Glutamatergic neuron (in vitro differentiated cells): Measurements from ENCODE around the gene NUP107. TPM values are rescaled to one million over a fixed set of nuclear protein-coding genes. Genes with fewer than 3 reads are reported as not detected.

Experiments used
- DNase-seq: peaks from one replicate; pipeline ENCODE4 v3.0.0; 2022
- H3K27ac Mint-ChIP-seq: one replicate; pipeline ENCODE4 v1.8.0; 2020; ENCODE audit warnings: mild to moderate bottlenecking, mixed read lengths, inconsistent platforms; ENCODE audit not compliant: unreplicated experiment
- H3K27me3 Mint-ChIP-seq: one replicate; pipeline ENCODE4 v1.8.0; 2020; ENCODE audit warnings: mild to moderate bottlenecking, moderate library complexity, mixed read lengths, inconsistent platforms; ENCODE audit not compliant: unreplicated experiment
- H3K36me3 Mint-ChIP-seq: one replicate; pipeline ENCODE4 v1.8.0; 2020; ENCODE audit warnings: mild to moderate bottlenecking, mixed read lengths, inconsistent platforms; ENCODE audit not compliant: unreplicated experiment
- H3K4me1 Mint-ChIP-seq: one replicate; pipeline ENCODE4 v1.8.0; 2020; ENCODE audit warnings: mild to moderate bottlenecking, low read depth, mixed read lengths, inconsistent platforms; ENCODE audit not compliant: unreplicated experiment
- H3K4me3 Mint-ChIP-seq: one replicate; pipeline ENCODE4 v1.8.0; 2020; ENCODE audit warnings: mild to moderate bottlenecking, mixed read lengths, inconsistent platforms; ENCODE audit not compliant: unreplicated experiment
- H3K9me3 Mint-ChIP-seq: one replicate; pipeline ENCODE4 v1.8.0; 2020; ENCODE audit warnings: mild to moderate bottlenecking, moderate library complexity, mixed read lengths, inconsistent platforms; ENCODE audit not compliant: unreplicated experiment
- total RNA-seq: library from RNA; stranded (reverse); fragmentation: NEBNext Ultra II Directional; extraction: Animal tissue kit (Norgen Biotek cat#: 25700); gene quantifications from one replicate; pipeline ENCODE4 v1.2.1, GENCODE V29; 2021; ENCODE audit not compliant: unreplicated experiment
- TF ChIP-seq, protein P1 (sequence below): fragments of 200-600 bp; sonication (generic); IDR thresholded peaks from one replicate; pipeline ENCODE4 v1.5.0; 2021; ENCODE audit not compliant: partially characterized antibody, unreplicated experiment

Gene NUP107
- total RNA-seq, 1 donor from 2014 or later = 51.6 TPM

DNA sequence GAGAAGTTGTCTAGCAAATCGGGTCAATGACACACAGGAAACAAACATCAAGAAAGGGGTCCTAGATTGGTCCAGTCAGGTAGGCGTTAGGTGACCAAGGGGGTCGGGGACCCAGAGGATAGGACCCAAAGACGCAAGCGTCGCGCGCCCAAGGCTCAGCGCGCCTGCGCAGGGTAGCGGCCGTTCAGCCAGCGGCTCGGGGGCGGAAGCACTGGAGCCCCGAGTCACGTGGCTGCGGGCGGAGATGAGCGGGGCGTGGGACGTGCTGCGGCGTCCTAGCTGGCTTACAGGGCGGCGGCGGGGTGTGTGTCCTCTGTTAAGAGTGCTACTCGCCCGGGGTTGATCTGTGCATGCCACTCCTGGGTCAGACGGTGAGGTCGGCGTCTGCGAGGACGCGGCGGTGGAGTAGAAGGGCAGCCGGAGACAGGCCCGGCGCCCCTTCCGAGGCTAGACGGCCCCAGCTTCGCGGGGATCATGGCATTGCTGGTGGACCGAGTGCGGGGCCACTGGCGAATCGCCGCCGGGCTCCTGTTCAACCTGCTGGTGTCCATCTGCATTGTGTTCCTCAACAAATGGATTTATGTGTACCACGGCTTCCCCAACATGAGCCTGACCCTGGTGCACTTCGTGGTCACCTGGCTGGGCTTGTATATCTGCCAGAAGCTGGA lies 59.3 kb downstream of the NUP107 start, which contains the start of gene SLC35E3:
Gene SLC35E3, plus strand, starts transcription at position 273 of the 668 bp plus-strand sequence. Its CDS starts 202 bp downstream, at position 475.
- H3K36me3 Mint-ChIP-seq = no peaks in the 10 kb centered on the region

DNA sequence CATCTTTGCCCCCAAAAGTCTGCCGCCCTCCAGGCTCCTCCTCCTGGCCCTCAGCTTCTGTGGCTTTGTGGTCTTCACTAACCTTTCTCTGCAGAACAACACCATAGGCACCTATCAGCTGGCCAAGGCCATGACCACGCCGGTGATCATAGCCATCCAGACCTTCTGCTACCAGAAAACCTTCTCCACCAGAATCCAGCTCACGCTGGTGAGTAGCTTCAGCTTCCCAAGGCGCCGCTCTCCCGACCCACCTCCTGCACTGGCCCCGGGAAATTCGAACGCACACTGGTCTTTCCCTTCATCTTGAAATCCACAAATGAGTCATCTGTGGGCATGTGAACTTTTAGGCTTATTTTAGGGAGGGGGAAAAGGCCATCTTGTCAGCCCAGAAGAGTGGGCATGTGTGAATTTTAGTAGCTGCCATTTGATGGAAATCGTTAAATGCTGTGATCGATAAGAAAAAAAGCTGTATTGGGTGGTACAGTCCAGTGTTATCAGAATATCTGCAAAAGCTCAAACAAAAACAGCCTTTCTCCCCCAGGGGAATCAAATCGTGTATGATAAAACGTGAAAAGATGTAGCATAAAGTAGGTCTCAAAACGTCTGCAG lies 59.9 kb downstream of the NUP107 start:
- H3K9me3 Mint-ChIP-seq = peaks cover 7% of the 10 kb centered on the region
- peak overlapping the region; percentile 99 for H3K4me3 Mint-ChIP-seq
- no peaks in the 10 kb centered on the region for H3K36me3 Mint-ChIP-seq
- TF ChIP-seq, protein P1, sequence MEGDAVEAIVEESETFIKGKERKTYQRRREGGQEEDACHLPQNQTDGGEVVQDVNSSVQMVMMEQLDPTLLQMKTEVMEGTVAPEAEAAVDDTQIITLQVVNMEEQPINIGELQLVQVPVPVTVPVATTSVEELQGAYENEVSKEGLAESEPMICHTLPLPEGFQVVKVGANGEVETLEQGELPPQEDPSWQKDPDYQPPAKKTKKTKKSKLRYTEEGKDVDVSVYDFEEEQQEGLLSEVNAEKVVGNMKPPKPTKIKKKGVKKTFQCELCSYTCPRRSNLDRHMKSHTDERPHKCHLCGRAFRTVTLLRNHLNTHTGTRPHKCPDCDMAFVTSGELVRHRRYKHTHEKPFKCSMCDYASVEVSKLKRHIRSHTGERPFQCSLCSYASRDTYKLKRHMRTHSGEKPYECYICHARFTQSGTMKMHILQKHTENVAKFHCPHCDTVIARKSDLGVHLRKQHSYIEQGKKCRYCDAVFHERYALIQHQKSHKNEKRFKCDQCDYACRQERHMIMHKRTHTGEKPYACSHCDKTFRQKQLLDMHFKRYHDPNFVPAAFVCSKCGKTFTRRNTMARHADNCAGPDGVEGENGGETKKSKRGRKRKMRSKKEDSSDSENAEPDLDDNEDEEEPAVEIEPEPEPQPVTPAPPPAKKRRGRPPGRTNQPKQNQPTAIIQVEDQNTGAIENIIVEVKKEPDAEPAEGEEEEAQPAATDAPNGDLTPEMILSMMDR = no peak
- peaks cover 10% of the 10 kb centered on the region for H3K27me3 Mint-ChIP-seq
- peak; percentile 74 for DNase-seq
- peaks cover 17% of the 10 kb centered on the region for H3K4me1 Mint-ChIP-seq
- H3K27ac Mint-ChIP-seq = peak overlapping the region; percentile 85

More for the DNA sequence above, 59.3 kb downstream of the NUP107 start, which contains the start of gene SLC35E3:
- peaks cover 17% of the 10 kb centered on the region for H3K4me1 Mint-ChIP-seq
- TF ChIP-seq, protein P1 = no peak
- peak; percentile 95 for DNase-seq
- H3K27me3 Mint-ChIP-seq = peaks cover 10% of the 10 kb centered on the region
- peak within 1 kb of the TSS; percentile 99 for H3K4me3 Mint-ChIP-seq
- H3K9me3 Mint-ChIP-seq = peaks cover 7% of the 10 kb centered on the region
- H3K27ac Mint-ChIP-seq = peak within 1 kb of the TSS; percentile 85

DNA sequence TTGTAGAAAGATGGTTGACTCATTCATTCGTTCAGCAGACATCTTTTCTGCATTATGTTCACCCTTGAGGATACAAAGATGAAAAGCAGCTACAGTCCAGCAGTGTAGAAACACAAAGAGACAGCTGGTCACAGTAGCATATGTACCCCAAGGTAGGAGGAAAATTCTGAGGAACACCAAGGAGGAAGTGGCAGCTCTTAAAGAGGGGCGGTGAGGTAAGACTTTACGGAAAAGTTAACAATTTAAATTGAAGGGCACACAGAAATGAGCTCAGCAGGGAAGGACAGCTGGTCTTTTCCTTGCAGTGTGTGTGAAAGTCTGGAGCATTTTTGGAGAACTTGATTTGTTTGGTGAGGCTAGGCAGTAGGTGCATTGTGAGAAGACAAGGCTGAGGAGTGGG lies 62.7 kb downstream of the NUP107 start:
- peak overlapping the region; percentile 59 for H3K4me3 Mint-ChIP-seq
- peak overlapping the region; percentile 82 for H3K27ac Mint-ChIP-seq
- TF ChIP-seq, protein P1 = no peak
- peaks cover 17% of the 10 kb centered on the region for H3K4me1 Mint-ChIP-seq
- DNase-seq = no peak
- peaks cover 10% of the 10 kb centered on the region for H3K27me3 Mint-ChIP-seq
- peaks cover 6% of the 10 kb centered on the region for H3K9me3 Mint-ChIP-seq
- no peaks in the 10 kb centered on the region for H3K36me3 Mint-ChIP-seq

DNA sequence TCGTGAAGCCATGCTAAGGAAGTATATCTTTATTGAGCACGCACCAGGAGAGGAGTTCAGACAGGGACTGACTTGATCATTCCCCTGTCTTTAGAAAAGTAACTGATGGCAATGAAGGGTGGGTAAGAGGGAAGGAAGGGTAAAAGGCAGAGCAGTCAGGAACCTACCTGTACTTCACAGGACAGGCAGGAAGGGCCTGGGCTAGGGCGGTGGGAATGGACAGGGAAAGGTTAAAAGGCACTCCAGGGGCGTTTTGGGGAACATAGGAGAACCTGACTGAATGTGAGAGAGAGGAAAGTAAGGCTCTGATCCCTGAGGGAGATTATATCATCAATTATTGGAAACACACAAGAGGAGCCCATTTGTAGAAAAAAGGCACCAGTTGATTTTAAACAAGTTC lies 63.1 kb downstream of the NUP107 start:
- Mint-ChIP-seq H3K4me3 (peak overlapping the region; percentile 59), H3K4me1 (peaks cover 17% of the 10 kb centered on the region), H3K9me3 (peaks cover 6% of the 10 kb centered on the region), H3K27me3 (peaks cover 10% of the 10 kb centered on the region), H3K27ac (peak overlapping the region; percentile 82), H3K36me3 (no peaks in the 10 kb centered on the region)
- no peak for DNase-seq
- TF ChIP-seq, protein P1 = no peak

DNA sequence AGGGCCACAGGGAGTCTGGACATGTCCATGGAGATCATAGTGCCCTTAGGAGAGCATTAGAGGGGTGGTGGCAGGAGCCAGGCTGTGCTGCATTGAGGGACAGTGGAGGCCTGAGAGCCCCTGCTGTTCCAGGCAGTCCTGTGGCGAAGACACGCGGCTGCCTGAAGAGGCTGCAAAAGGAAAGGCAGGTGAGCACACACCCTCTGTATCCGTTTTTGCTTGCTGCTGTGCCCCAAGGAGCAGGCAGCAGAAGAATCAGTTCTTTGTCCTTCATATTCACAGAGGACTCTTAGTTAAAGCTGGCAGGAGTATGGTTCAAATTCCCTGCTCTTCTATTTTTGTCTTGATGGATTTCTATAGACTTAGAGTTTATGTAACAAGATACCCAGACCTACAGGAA lies 63.7 kb downstream of the NUP107 start:
- Mint-ChIP-seq H3K27me3 (peaks cover 10% of the 10 kb centered on the region), H3K4me3 (peak overlapping the region; percentile 59), H3K27ac (peak overlapping the region; percentile 82), H3K4me1 (peaks cover 17% of the 10 kb centered on the region), H3K9me3 (peaks cover 6% of the 10 kb centered on the region), H3K36me3 (no peaks in the 10 kb centered on the region)
- no peak for DNase-seq
- TF ChIP-seq, protein P1 = no peak
